HepG2 (cell line): ENCODE data around the gene BSG. TPM values are rescaled to one million over a fixed set of nuclear protein-coding genes. Genes with fewer than 3 reads are reported as not detected.

Source experiments
- ADNP ChIP-seq: sonication (generic); formaldehyde crosslinking; IDR thresholded peaks from 2 replicates; pipeline ENCODE4 v1.4.0; 2020; ENCODE audit warnings: missing genetic modification reagents
- ARID4A ChIP-seq: sonication (generic); formaldehyde crosslinking; IDR thresholded peaks from 2 replicates; pipeline ENCODE4 v1.5.0; 2020; ENCODE audit warnings: mild to moderate bottlenecking, missing genetic modification reagents, borderline replicate concordance
- ARNT2 ChIP-seq: sonication (generic); formaldehyde crosslinking; IDR thresholded peaks from 2 replicates; pipeline ENCODE4 v1.8.0; 2022; ENCODE audit warnings: mild to moderate bottlenecking, low read depth, missing genetic modification reagents, moderate library complexity
- DR1 ChIP-seq: sonication (generic); formaldehyde crosslinking; IDR thresholded peaks from 2 replicates; pipeline ENCODE4 v1.8.0; 2021; ENCODE audit warnings: mild to moderate bottlenecking, missing genetic modification reagents, inconsistent platforms
- ELF1 ChIP-seq: sonication (generic); formaldehyde crosslinking; IDR thresholded peaks from 2 replicates; pipeline ENCODE4 v1.4.0; 2020; ENCODE audit warnings: missing genetic modification reagents
- HDAC1 ChIP-seq: sonication (generic); formaldehyde crosslinking; IDR thresholded peaks from 2 replicates; pipeline ENCODE4 v1.5.1; 2020; ENCODE audit warnings: mild to moderate bottlenecking, missing genetic modification reagents
- MLXIP ChIP-seq: sonication (generic); formaldehyde crosslinking; IDR thresholded peaks from 2 replicates; pipeline ENCODE4 v1.9.0; 2021; ENCODE audit warnings: missing genetic modification reagents, borderline replicate concordance
- SOX5 ChIP-seq: IDR thresholded peaks from 2 replicates; pipeline ENCODE4 v1.6.1; 2016; ENCODE audit warnings: borderline replicate concordance
- ZNF577 ChIP-seq: sonication (generic); formaldehyde crosslinking; IDR thresholded peaks from 2 replicates; pipeline ENCODE4 v1.4.0; 2020; ENCODE audit warnings: mild to moderate bottlenecking, low read depth, missing genetic modification reagents, borderline replicate concordance
- polyA plus RNA-seq, 8 experiments: library from polyadenylated mRNA; depleted of rRNA in 3 of 8; stranded (reverse) in 7 of 8; unstranded in 1 of 8; fragments of >200 nt; fragmentation: Illumina TruSeq in 4 of 8; extraction: Trizol in 4 of 8; gene quantifications; 2 replicates each; pipeline versions ENCODE4 v1.2.1 to v1.2.3, GENCODE V29; 2011 to 2016; ENCODE audit warnings: low read depth in 4 of 8, missing spikeins in 1 of 8, mixed read lengths in 1 of 8; ENCODE audit not compliant: insufficient read depth in 1 of 8
- total RNA-seq, 5 experiments: library from RNA; depleted of rRNA; stranded (reverse); fragments of >200 nt; fragmentation: Illumina TruSeq; extraction: Trizol; gene quantifications; 2 replicates each; pipeline ENCODE4 v1.2.3, GENCODE V29; 2016; ENCODE audit warnings: low read depth in 1 of 5
- TF ChIP-seq, protein P1 (sequence below): sonication (generic); formaldehyde crosslinking; IDR thresholded peaks from 2 replicates; pipeline ENCODE4 v1.4.0; 2020; ENCODE audit warnings: missing genetic modification reagents
- TF ChIP-seq, protein P2 (sequence below): conservative IDR thresholded peaks from 2 replicates; pipeline ENCODE4 v1.6.1; 2018; ENCODE audit warnings: missing genetic modification reagents

BSG gene
- total and polyA plus RNA-seq, 2 of the 13 experiments (the other 11 are each of a cell fraction or from before 2014, with no cell fraction given), result 309 to 754 TPM

DNA sequence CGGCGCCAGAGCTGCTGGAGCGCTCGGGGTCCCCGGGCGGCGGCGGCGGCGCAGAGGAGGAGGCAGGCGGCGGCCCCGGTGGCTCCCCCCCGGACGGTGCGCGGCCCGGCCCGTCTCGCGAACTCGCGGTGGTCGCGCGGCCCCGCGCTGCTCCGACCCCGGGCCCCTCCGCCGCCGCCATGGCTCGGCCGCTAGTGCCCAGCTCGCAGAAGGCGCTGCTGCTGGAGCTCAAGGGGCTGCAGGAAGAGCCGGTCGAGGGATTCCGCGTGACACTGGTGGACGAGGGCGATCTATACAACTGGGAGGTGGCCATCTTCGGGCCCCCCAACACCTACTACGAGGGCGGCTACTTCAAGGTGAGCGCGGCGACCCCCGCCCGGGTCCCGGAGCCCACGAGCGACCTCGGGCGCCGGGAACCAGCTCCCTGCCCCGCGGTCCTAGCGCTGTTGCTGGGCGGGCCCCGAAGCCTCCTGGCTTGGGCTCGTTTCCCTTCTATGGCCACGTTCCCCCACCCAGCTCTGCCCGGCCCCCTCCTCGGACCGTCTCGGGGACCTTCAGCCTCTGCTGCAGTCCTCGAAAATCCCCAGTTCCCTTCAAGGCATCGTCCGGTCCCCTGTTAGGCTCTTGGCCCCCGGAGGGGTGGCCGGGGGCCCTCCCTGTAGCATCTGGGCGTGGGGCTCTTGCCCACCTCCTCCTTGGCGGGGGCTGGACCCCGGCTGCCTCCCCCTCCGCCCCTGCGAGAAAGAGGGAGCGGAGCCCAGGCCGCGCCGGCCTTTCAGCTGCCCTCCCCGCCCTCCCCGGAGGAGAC lies 40.4 kb upstream of the BSG start, which contains the start of gene CDC34 (continued):
- TF ChIP-seq ARID4A, result no peak
- no peak for TF ChIP-seq ZNF577 (CRISPR knock-in tag)
- peak; percentile 35; the same call in 1 of the 2 replicates for TF ChIP-seq HDAC1 (CRISPR knock-in tag)
- TF ChIP-seq, protein P1, sequence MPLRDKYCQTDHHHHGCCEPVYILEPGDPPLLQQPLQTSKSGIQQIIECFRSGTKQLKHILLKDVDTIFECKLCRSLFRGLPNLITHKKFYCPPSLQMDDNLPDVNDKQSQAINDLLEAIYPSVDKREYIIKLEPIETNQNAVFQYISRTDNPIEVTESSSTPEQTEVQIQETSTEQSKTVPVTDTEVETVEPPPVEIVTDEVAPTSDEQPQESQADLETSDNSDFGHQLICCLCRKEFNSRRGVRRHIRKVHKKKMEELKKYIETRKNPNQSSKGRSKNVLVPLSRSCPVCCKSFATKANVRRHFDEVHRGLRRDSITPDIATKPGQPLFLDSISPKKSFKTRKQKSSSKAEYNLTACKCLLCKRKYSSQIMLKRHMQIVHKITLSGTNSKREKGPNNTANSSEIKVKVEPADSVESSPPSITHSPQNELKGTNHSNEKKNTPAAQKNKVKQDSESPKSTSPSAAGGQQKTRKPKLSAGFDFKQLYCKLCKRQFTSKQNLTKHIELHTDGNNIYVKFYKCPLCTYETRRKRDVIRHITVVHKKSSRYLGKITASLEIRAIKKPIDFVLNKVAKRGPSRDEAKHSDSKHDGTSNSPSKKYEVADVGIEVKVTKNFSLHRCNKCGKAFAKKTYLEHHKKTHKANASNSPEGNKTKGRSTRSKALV (CRISPR knock-in tag), result no peak
- TF ChIP-seq ELF1 (CRISPR knock-in tag), result no peak
- TF ChIP-seq, protein P2, sequence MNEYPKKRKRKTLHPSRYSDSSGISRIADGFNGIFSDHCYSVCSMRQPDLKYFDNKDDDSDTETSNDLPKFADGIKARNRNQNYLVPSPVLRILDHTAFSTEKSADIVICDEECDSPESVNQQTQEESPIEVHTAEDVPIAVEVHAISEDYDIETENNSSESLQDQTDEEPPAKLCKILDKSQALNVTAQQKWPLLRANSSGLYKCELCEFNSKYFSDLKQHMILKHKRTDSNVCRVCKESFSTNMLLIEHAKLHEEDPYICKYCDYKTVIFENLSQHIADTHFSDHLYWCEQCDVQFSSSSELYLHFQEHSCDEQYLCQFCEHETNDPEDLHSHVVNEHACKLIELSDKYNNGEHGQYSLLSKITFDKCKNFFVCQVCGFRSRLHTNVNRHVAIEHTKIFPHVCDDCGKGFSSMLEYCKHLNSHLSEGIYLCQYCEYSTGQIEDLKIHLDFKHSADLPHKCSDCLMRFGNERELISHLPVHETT (CRISPR knock-in tag), result no peak
- TF ChIP-seq ADNP, result no peak
- TF ChIP-seq SOX5 (CRISPR knock-in tag), result no peak
- no peak for TF ChIP-seq ARNT2 (CRISPR knock-in tag)
- peak; percentile 8; the same call in 1 of the 2 replicates for TF ChIP-seq DR1
- TF ChIP-seq MLXIP (CRISPR knock-in tag), result no peak
